ENCODE measurements around the gene UPF2.

DNA sequence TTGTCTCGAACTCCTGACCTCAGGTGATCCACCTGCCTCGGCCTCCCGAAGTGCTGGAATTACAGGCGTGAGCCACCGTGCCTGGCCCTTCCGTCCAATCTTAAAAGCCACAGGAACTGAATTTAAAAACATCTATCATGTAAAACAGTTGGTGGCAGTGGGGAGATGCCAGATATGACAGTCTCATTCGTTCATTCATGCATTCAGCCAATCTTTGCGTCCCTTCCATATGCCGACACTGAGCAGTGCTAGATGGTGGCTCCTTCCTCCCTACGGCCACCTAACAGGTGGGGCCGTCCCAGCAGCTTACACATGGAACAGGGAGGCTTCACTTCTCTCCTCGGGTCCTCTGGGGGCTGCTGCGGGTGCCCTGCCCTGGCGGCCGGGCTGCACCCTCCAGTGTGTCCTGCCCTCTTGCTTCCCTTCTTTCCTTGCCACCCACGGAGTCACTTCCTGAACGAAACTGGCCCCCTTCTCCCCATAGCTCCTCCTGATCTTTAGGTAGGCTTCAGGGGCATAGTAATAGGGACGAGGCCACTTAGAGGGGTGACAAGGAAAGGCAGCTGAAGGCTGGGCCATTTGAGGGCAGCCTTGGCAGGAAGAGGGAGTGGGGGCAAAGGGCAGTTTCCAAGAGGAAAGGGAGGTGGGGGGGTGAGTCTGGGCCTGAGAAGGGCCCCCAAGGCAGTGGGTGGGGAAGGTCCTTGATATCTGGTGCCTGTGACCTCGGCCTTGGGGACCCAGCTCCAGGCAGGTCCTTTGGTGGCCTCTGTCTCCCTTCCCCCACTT is 165.6 kb downstream of the UPF2 start:
- TF ChIP-seq, protein P1, sequence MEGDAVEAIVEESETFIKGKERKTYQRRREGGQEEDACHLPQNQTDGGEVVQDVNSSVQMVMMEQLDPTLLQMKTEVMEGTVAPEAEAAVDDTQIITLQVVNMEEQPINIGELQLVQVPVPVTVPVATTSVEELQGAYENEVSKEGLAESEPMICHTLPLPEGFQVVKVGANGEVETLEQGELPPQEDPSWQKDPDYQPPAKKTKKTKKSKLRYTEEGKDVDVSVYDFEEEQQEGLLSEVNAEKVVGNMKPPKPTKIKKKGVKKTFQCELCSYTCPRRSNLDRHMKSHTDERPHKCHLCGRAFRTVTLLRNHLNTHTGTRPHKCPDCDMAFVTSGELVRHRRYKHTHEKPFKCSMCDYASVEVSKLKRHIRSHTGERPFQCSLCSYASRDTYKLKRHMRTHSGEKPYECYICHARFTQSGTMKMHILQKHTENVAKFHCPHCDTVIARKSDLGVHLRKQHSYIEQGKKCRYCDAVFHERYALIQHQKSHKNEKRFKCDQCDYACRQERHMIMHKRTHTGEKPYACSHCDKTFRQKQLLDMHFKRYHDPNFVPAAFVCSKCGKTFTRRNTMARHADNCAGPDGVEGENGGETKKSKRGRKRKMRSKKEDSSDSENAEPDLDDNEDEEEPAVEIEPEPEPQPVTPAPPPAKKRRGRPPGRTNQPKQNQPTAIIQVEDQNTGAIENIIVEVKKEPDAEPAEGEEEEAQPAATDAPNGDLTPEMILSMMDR (IDR thresholded peaks at IDR 0.05): no peak
- TF ChIP-seq POLR2A (IDR thresholded peaks at IDR 0.05): no peak
